Spleen (tissue), 7 donors: Measurements from ENCODE around the gene ANP32D.

Experiments
- POLR2A ChIP-seq, 3 donors: fragments of 450-650 bp; IDR thresholded peaks; one replicate each; pipeline ENCODE4 v1.5.1; 2017; ENCODE audit warnings: antibody characterized with exemption in 3 of 3, mild to moderate bottlenecking in 1 of 3
- POLR2AphosphoS5 ChIP-seq, 3 donors: sonication (generic); formaldehyde crosslinking; IDR thresholded peaks; one replicate each; pipeline ENCODE4 v1.5.1; 2017; ENCODE audit warnings: antibody characterized with exemption in 3 of 3
- TF ChIP-seq, protein P1 (sequence below), 11 experiments: fragments of 200-600 bp in 7 of 11; fragments of 450-650 bp in 4 of 11; sonication (generic) in 4 of 11; IDR thresholded peaks in 8 of 11; conservative IDR thresholded peaks in 3 of 11; 1 replicate in 7 of 11; 2 replicates in 4 of 11; pipeline versions ENCODE4 v1.4.0 to v1.8.0; 2016 to 2021; ENCODE audit warnings: antibody characterized with exemption in 11 of 11, inconsistent platforms in 4 of 11, mild to moderate bottlenecking in 1 of 11
- donor health status: DM: no; HTN: no; CAD: no; lungs with moderate emphysema.
- donor health status: DM: no; HTN: no; CAD: no.
- donor health status: DM: no; HTN: no; CAD: no.

DNA sequence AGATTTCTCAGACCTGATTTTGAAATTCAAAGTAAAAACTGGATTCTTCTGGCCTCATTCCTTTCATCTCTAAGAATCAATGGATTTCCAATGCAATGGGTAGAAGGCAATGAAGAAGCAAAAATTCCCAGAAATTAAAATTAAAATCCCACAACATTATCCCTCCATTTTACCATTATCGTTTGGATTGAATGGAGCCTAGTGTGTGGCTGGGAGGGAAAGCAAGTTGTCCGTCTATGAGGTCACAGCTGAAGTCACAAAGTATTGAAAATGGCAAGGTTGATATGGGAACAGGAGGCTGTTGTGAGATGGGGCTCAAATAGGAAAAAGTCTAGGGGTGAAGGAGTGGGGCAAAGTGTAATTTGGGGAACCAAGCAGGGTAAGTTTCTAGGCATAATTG, 9.8 kb downstream of the ANP32D start, which contains the start of gene C12orf54:
- TF ChIP-seq POLR2A (IDR thresholded peaks at IDR 0.05) (no peak), POLR2AphosphoS5 (IDR thresholded peaks at IDR 0.05) (no peak)
- TF ChIP-seq, protein P1, sequence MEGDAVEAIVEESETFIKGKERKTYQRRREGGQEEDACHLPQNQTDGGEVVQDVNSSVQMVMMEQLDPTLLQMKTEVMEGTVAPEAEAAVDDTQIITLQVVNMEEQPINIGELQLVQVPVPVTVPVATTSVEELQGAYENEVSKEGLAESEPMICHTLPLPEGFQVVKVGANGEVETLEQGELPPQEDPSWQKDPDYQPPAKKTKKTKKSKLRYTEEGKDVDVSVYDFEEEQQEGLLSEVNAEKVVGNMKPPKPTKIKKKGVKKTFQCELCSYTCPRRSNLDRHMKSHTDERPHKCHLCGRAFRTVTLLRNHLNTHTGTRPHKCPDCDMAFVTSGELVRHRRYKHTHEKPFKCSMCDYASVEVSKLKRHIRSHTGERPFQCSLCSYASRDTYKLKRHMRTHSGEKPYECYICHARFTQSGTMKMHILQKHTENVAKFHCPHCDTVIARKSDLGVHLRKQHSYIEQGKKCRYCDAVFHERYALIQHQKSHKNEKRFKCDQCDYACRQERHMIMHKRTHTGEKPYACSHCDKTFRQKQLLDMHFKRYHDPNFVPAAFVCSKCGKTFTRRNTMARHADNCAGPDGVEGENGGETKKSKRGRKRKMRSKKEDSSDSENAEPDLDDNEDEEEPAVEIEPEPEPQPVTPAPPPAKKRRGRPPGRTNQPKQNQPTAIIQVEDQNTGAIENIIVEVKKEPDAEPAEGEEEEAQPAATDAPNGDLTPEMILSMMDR (IDR thresholded peaks at IDR 0.05 in 8 of 11, conservative IDR thresholded peaks at IDR 0.05 in 3 of 11) = no peak
